H9 (cell line): ENCODE measurements around the gene DIS3L2. TPM values are rescaled to one million over a fixed set of nuclear protein-coding genes. Genes with fewer than 3 reads are reported as not detected.

Source experiments
- DNase-seq: peaks from one replicate; pipeline ENCODE4 v3.0.0-alpha.2; 2017
- H2AFZ ChIP-seq: one replicate; pipeline ENCODE4 v1.6.1; 2013; ENCODE audit warnings: mild to moderate bottlenecking, low read length, control low read depth, moderate library complexity
- H2AK5ac ChIP-seq: 2 replicates; pipeline ENCODE4 v1.6.1; 2013; ENCODE audit warnings: low read length, control low read depth, mixed read lengths; ENCODE audit not compliant: insufficient read length
- H2BK120ac ChIP-seq: one replicate; pipeline ENCODE4 v1.6.1; 2013; ENCODE audit warnings: low read depth, mild to moderate bottlenecking, low read length, control low read depth, inconsistent platforms; ENCODE audit not compliant: poor library complexity, severe bottlenecking
- H2BK12ac ChIP-seq: 2 replicates; pipeline ENCODE4 v1.6.1; 2013; ENCODE audit warnings: low read length, control low read depth, mixed read lengths, low read depth; ENCODE audit not compliant: insufficient read length
- H2BK15ac ChIP-seq: 2 replicates; pipeline ENCODE4 v1.6.1; 2013; ENCODE audit warnings: low read depth, low read length, control low read depth
- H2BK20ac ChIP-seq: one replicate; pipeline ENCODE4 v1.6.1; 2013; ENCODE audit warnings: low read depth, mild to moderate bottlenecking, low read length, control low read depth, inconsistent platforms; ENCODE audit not compliant: poor library complexity, severe bottlenecking
- H2BK5ac ChIP-seq: 2 replicates; pipeline ENCODE4 v1.6.1; 2013; ENCODE audit warnings: low read length, control low read depth, mixed read lengths; ENCODE audit not compliant: insufficient read length
- H3K14ac ChIP-seq: 2 replicates; pipeline ENCODE4 v1.6.1; 2013; ENCODE audit warnings: low read length, control low read depth; ENCODE audit not compliant: insufficient read depth
- H3K18ac ChIP-seq: 2 replicates; pipeline ENCODE4 v1.6.1; 2013; ENCODE audit warnings: low read depth, mild to moderate bottlenecking, mixed read lengths, low read length, control low read depth; ENCODE audit not compliant: insufficient read length
- H3K23ac ChIP-seq: 2 replicates; pipeline ENCODE4 v1.6.1; 2013; ENCODE audit warnings: low read length, control low read depth, mixed read lengths, low read depth; ENCODE audit not compliant: insufficient read length
- H3K23me2 ChIP-seq: 2 replicates; pipeline ENCODE4 v1.6.1; 2013; ENCODE audit warnings: low read depth, mild to moderate bottlenecking, mixed read lengths, low read length, control low read depth; ENCODE audit not compliant: insufficient read length, poor library complexity, severe bottlenecking
- H3K27ac ChIP-seq: 2 replicates; pipeline ENCODE4 v1.5.1; 2013; ENCODE audit warnings: low read length, control low read depth, mixed read lengths, low read depth; ENCODE audit not compliant: insufficient read length
- H3K27me3 ChIP-seq: 2 replicates; pipeline ENCODE4 v1.6.1; 2013; ENCODE audit warnings: low read length, control low read depth, inconsistent platforms; ENCODE audit not compliant: insufficient read depth
- H3K4ac ChIP-seq: 2 replicates; pipeline ENCODE4 v1.6.1; 2013; ENCODE audit warnings: low read depth, mild to moderate bottlenecking, control low read depth, inconsistent platforms, low read length, moderate library complexity
- H3K4me1 ChIP-seq: 2 replicates; pipeline ENCODE4 v1.6.1; 2013; ENCODE audit warnings: low read length, control low read depth, inconsistent platforms; ENCODE audit not compliant: insufficient read depth
- H3K4me2 ChIP-seq: 2 replicates; pipeline ENCODE4 v1.6.1; 2013; ENCODE audit warnings: low read length, control low read depth, mixed read lengths; ENCODE audit not compliant: insufficient read length, insufficient read depth
- H3K56ac ChIP-seq: 2 replicates; pipeline ENCODE4 v1.6.1; 2013; ENCODE audit warnings: low read depth, mild to moderate bottlenecking, mixed read lengths, low read length, control low read depth; ENCODE audit not compliant: insufficient read length
- H3K79me1 ChIP-seq: 2 replicates; pipeline ENCODE4 v1.6.1; 2013; ENCODE audit warnings: low read depth, mild to moderate bottlenecking, moderate library complexity, low read length, control low read depth, inconsistent platforms; ENCODE audit not compliant: insufficient read depth, poor library complexity, severe bottlenecking
- H3K79me2 ChIP-seq: 2 replicates; pipeline ENCODE4 v1.6.1; 2013; ENCODE audit warnings: low read length, control low read depth, inconsistent platforms; ENCODE audit not compliant: insufficient read depth
- H3K9ac ChIP-seq: 2 replicates; pipeline ENCODE4 v1.6.1; 2013; ENCODE audit warnings: low read length, control low read depth, mixed read lengths; ENCODE audit not compliant: insufficient read length; ENCODE audit errors: extremely low read depth
- H3K9me3 ChIP-seq: one replicate; pipeline ENCODE4 v1.6.1; 2013; ENCODE audit warnings: low read depth, low read length, inconsistent platforms; ENCODE audit not compliant: control insufficient read depth
- H3T11ph ChIP-seq: one replicate; pipeline ENCODE4 v1.6.1; 2013; ENCODE audit warnings: mild to moderate bottlenecking, low read length, control low read depth, inconsistent platforms
- H4K20me1 ChIP-seq: one replicate; pipeline ENCODE4 v1.6.1; 2013; ENCODE audit not compliant: control insufficient read depth, insufficient read length, insufficient read depth
- H4K5ac ChIP-seq: 2 replicates; pipeline ENCODE4 v1.6.1; 2013; ENCODE audit warnings: low read depth, mild to moderate bottlenecking, mixed read lengths, low read length, control low read depth; ENCODE audit not compliant: insufficient read length
- H4K8ac ChIP-seq: replicated peaks from 2 replicates; pipeline ENCODE4 v1.6.1; 2013; ENCODE audit warnings: low read length, control low read depth, mixed read lengths, low read depth; ENCODE audit not compliant: insufficient read length
- H4K91ac ChIP-seq: 2 replicates; pipeline ENCODE4 v1.6.1; 2013; ENCODE audit warnings: low read depth, mild to moderate bottlenecking, moderate library complexity, mixed read lengths, low read length, control low read depth; ENCODE audit not compliant: insufficient read length
- H3K27ac Mint-ChIP-seq, 3 experiments: 2 replicates in 2 of 3; 3 replicates in 1 of 3; pipeline ENCODE4 v1.8.0; 2020 to 2021; ENCODE audit warnings: mixed read lengths in 3 of 3, mild to moderate bottlenecking in 1 of 3, moderate library complexity in 1 of 3
- H3K27me3 Mint-ChIP-seq: 2 replicates; pipeline ENCODE4 v1.8.0; 2021; ENCODE audit warnings: low read depth, mild to moderate bottlenecking, moderate library complexity, mixed read lengths
- H3K36me3 Mint-ChIP-seq, 3 experiments: 2 replicates in 2 of 3; 3 replicates in 1 of 3; pipeline ENCODE4 v1.8.0; 2020 to 2021; ENCODE audit warnings: low read depth in 3 of 3, mixed read lengths in 3 of 3; ENCODE audit not compliant: insufficient read depth in 1 of 3
- H3K4me1 Mint-ChIP-seq, 2 experiments: 2 replicates each; pipeline ENCODE4 v1.8.0; 2020; ENCODE audit warnings: mixed read lengths in 2 of 2
- H3K4me3 Mint-ChIP-seq, 2 experiments: 2 replicates in 1 of 2; 3 replicates in 1 of 2; pipeline ENCODE4 v1.8.0; 2020 to 2021; ENCODE audit warnings: mild to moderate bottlenecking in 2 of 2, mixed read lengths in 2 of 2, moderate library complexity in 1 of 2
- H3K9me3 Mint-ChIP-seq, 2 experiments: 2 replicates in 1 of 2; 3 replicates in 1 of 2; pipeline ENCODE4 v1.8.0; 2020; ENCODE audit warnings: mild to moderate bottlenecking in 2 of 2, mixed read lengths in 2 of 2, moderate library complexity in 1 of 2
- WGBS: extraction: QIAGEN DNeasy Blood & Tissue Kit; methylation state at CpG from one replicate; pipeline ENCODE4 v1.1.7; 2013; ENCODE audit warnings: missing lambda C conversion rate, low lambda C conversion rate, mixed read lengths; ENCODE audit not compliant: insufficient read length; ENCODE audit errors: extremely low coverage; 5-methylcytosine and 5-hydroxymethylcytosine counted together
- total RNA-seq: library from RNA; stranded (reverse); gene quantifications from 2 replicates; pipeline ENCODE4 v1.2.1, GENCODE V29; 2021
- TF ChIP-seq, protein P1 (sequence below): fragments of 200-600 bp; sonication (generic); conservative IDR thresholded peaks from 3 replicates; pipeline ENCODE4 v1.8.0; 2021; ENCODE audit warnings: antibody characterized with exemption, mild to moderate bottlenecking

The DIS3L2 gene
- total RNA-seq, 1 experiment from 2014 or later = 28.1 TPM

DNA sequence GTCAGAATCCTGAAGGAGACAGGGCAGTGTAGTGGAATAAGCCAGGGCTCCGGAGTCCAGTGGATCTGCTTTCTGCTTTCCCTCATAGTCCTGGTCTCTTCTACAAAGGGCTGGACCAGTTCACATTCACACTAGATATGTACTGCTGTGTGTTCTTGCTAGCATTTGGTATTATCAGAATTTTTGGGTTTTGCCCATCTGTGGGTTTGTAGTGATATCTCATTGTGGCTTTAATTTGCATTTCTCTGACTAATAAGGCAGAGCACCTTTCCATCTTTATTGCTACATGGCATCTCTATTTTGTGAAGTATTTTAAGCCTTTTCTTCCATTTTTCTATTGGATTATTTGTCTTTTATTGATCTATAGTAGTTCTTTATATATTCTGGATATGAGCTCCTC, 114.8 kb downstream of the DIS3L2 start:
- H3K9ac ChIP-seq = no peak overlapping the region
- no peaks in the 10 kb centered on the region for H3K27me3 ChIP-seq

More for the DNA sequence above, 114.8 kb downstream of the DIS3L2 start:
- Histone ChIP-seq H2BK120ac (no peak overlapping the region), H3K4ac (no peak overlapping the region), H3K79me1 (no peaks in the 10 kb centered on the region), H4K20me1 (no peaks in the 10 kb centered on the region), H4K8ac (no peak overlapping the region), H3K18ac (no peak overlapping the region), H4K5ac (no peak overlapping the region), H3T11ph (no peak overlapping the region), H2AK5ac (no peak overlapping the region), H3K4me1 (no peaks in the 10 kb centered on the region; the same call in 1 of the 2 replicates), H2BK15ac (no peak overlapping the region), H4K91ac (no peak overlapping the region), H3K79me2 (no peaks in the 10 kb centered on the region), H2BK20ac (no peak overlapping the region), H2BK5ac (no peak overlapping the region), H2BK12ac (no peak overlapping the region), H3K9me3 (no peaks in the 10 kb centered on the region), H3K4me2 (no peak overlapping the region), H3K23ac (no peak overlapping the region), H3K56ac (no peak overlapping the region), H3K14ac (no peak overlapping the region), H2AFZ (no peak overlapping the region), H3K23me2 (no peaks in the 10 kb centered on the region), H3K27ac (no peak overlapping the region)
- TF ChIP-seq, protein P1, sequence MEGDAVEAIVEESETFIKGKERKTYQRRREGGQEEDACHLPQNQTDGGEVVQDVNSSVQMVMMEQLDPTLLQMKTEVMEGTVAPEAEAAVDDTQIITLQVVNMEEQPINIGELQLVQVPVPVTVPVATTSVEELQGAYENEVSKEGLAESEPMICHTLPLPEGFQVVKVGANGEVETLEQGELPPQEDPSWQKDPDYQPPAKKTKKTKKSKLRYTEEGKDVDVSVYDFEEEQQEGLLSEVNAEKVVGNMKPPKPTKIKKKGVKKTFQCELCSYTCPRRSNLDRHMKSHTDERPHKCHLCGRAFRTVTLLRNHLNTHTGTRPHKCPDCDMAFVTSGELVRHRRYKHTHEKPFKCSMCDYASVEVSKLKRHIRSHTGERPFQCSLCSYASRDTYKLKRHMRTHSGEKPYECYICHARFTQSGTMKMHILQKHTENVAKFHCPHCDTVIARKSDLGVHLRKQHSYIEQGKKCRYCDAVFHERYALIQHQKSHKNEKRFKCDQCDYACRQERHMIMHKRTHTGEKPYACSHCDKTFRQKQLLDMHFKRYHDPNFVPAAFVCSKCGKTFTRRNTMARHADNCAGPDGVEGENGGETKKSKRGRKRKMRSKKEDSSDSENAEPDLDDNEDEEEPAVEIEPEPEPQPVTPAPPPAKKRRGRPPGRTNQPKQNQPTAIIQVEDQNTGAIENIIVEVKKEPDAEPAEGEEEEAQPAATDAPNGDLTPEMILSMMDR = no peak
- WGBS = no CpG with 5 or more reads among the region's 1 CpG
- Mint-ChIP-seq H3K36me3 (no peaks in the 10 kb centered on the region; a peak in 1 of 7 replicates), H3K4me1 (peaks cover 0 to 6% of the 10 kb centered on the region in 2 experiments; a peak in 3 of 4 replicates), H3K4me3 (no peak overlapping the region), H3K9me3 (peaks cover 0 to 2% of the 10 kb centered on the region in 2 experiments; a peak in 1 of 5 replicates), H3K27me3 (no peaks in the 10 kb centered on the region), H3K27ac (no peak overlapping the region)
- DNase-seq = no peak
